ENCODE data around the gene UBAP2L.
"Not testable (repeated sequence)": the region's sequence is repeated elsewhere in the genome, so short reads cannot be mapped to it uniquely, and the experiment has no call there.

Gene UBAP2L

DNA sequence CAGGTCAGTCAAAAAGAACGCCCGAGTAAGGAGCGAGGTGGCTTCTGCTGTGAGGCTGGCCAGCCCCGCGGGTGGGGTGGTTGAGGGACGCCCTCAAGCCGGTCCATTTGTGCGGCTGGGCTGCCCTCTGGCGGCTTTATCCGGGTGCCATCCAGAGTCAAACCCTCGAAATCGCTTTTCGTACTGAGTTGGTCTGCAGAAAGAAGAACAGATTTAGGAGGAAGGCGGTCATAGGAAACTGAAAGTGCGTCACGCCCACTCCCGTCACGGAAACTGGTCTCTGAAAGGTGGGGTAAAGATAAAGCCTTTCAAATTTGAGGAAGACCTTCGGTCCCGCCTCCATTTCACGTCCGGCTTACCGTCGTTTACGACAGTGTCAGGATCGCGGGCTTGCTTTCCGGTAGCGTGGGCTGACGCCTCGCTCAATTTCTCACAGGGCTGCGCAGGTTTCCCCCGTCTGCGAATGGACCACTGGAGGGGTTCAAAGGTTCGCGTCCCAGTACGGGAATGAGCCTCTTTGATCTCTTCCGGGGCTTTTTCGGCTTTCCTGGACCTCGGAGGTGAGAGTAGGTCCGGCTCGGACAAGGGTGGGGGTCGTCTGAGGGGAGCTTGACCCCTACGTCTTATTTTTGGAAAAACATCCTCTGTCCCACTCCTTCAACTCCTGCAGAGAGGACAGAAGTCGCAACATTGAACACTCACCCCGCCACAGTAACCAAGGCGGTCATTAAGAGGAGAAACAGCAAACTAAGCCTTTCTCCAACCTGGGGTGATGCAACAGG is 51.7 kb downstream of the UBAP2L start, which contains the start of gene HAX1:
TSS of gene HAX1 (plus strand) at position 413 of the 782 bp plus-strand sequence. CDS start at position 508, 95 bp downstream.
- in situ Hi-C loops (cut with HindIII; ENCODE audit: low pct_unique_long_range_greater_than_20kb, low sequenced_read_pairs), result no loop called here
- no peak for TF ChIP-seq JUND (IDR thresholded peaks at IDR 0.05; ENCODE audit: low read depth)

DNA sequence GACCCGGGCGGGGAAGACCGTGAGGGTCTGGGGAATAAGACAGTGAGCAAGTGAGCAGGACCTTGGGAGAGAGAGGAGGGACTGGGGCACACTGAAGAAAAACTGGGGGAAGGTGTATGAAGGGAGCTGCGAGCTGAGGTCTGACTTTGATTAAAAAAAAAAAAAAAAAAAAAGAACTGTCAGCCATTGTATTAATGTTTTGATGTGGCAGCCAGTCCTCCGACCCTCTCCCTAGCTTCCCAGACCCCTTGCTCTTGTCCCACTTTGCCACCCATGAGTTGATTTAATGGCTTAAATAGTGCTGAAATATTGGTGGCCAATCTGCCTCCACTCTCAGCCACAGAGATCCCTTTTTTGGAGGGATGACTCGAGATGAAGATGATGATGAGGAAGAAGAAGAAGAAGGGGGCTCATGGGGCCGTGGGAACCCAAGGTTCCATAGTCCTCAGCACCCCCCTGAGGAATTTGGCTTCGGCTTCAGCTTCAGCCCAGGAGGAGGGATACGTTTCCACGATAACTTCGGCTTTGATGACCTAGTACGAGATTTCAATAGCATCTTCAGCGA is 52.3 kb downstream of the UBAP2L start:
- no peak for TF ChIP-seq JUND (IDR thresholded peaks at IDR 0.05; ENCODE audit: low read depth)
- DNase-seq (ENCODE audit: low read depth in 1 of 2, low spot score in 1 of 2), result no peak
- in situ Hi-C loops (cut with HindIII; ENCODE audit: low pct_unique_long_range_greater_than_20kb, low sequenced_read_pairs), result no loop called here

More for the DNA sequence above, 51.7 kb downstream of the UBAP2L start, which contains the start of gene HAX1:
- peak; percentile 85 to 98 for DNase-seq (ENCODE audit: low read depth in 1 of 2, low spot score in 1 of 2)

DNA sequence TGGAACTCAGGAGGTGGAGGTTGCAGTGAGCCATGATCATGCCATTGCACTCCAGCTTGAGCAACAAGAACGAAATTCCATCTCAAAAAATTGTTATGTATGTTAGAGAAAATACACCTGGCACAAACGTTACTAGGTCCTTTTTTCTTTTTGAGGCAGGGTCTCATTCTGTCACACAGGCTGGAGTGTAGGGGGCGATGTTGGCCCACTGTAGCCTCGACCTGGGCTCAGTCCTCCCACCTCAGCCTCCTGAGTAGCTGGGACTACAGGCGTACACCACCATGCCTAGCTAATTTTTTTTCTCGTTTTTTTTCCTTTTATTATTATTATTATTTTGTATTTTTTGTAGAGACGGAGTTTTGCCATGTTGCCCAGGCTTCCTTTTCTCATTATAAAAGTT is 56.0 kb downstream of the UBAP2L start:
- DNase-seq (ENCODE audit: low read depth in 1 of 2, low spot score in 1 of 2), result peak in 1 of 2 experiments; percentile 31
- in situ Hi-C loops (cut with HindIII; ENCODE audit: low pct_unique_long_range_greater_than_20kb, low sequenced_read_pairs), result no loop called here
- TF ChIP-seq JUND (IDR thresholded peaks at IDR 0.05; ENCODE audit: low read depth), result no peak

GRCh38 chr1:154287591-154287990 is 66.8 kb downstream of the UBAP2L start:
- in situ Hi-C loops (cut with HindIII; ENCODE audit: low pct_unique_long_range_greater_than_20kb, low sequenced_read_pairs); DNase-seq (ENCODE audit: low read depth in 1 of 2, low spot score in 1 of 2): not testable (repeated sequence)

GRCh38 chr1:154288661-154289060 is 67.9 kb downstream of the UBAP2L start:
- no peak for TF ChIP-seq JUND (IDR thresholded peaks at IDR 0.05; ENCODE audit: low read depth)
- DNase-seq (ENCODE audit: low read depth in 1 of 2, low spot score in 1 of 2), result no peak
- in situ Hi-C loops (cut with HindIII; ENCODE audit: low pct_unique_long_range_greater_than_20kb, low sequenced_read_pairs), result no loop called here

DNA sequence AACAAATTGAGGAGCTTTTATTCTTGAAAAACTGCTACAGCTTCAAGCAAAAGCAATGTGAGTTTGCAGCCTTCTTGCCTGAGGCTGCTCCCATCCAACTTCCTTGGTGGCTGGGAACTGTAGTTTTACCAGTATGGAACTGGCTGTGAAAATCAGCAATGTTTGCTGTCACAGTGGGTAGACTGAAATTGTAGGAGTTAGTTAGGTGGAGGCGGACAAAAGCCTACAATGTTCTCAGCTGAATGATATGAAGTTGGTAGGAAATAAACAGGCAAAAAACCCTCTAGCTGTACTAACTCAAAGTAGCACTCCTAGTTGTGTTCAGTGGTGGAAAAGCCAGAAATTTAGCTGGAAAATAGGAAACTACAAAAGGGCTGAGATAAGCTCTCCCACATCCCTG is 70.2 kb downstream of the UBAP2L start:
- in situ Hi-C loops (cut with HindIII; ENCODE audit: low pct_unique_long_range_greater_than_20kb, low sequenced_read_pairs), result no loop called here
- DNase-seq (ENCODE audit: low read depth in 1 of 2, low spot score in 1 of 2), result peak; percentile 30
- no peak for TF ChIP-seq JUND (IDR thresholded peaks at IDR 0.05; ENCODE audit: low read depth)

DNA sequence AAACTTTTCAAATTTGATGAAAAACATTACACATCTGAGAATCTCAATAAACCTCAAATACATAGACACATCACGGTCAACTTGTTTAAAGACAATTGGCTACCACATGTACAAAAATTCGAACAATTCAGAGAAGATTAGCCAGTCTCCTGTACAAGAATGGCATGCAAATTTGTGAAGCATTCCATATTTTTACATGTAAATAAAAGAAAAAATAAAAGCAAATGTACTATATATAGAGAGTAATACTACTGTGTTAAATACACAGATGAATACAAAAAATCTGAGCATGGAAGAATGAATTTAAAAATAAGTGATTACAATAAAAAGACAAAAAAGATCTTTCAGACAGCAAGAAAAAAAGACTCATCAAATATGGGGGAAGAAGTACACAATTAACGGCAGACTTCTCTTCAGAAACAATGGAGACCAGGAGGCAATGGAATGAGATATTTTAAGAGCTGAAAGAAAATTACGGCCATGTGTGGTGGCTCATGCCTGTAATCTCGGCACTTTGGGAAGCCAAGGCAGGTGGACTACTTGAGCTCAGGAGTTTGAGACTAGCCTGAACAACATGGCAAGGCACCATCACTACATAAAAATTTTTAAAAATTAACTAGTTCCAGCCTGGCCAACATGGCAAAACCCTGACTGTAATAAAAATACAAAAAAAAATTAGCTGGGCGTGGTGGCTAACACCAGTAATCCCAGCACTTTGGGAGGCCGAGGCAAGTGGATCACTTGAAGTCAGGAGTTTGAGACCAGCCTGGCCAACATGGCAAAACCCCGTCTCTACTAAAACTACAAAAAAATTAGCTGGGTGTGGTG is 74.9 kb downstream of the UBAP2L start:
- no peak for TF ChIP-seq JUND (IDR thresholded peaks at IDR 0.05; ENCODE audit: low read depth)
- peak in 1 of 2 experiments; percentile 20 for DNase-seq (ENCODE audit: low read depth in 1 of 2, low spot score in 1 of 2)
- in situ Hi-C loops (cut with HindIII; ENCODE audit: low pct_unique_long_range_greater_than_20kb, low sequenced_read_pairs), result no loop called here

DNA sequence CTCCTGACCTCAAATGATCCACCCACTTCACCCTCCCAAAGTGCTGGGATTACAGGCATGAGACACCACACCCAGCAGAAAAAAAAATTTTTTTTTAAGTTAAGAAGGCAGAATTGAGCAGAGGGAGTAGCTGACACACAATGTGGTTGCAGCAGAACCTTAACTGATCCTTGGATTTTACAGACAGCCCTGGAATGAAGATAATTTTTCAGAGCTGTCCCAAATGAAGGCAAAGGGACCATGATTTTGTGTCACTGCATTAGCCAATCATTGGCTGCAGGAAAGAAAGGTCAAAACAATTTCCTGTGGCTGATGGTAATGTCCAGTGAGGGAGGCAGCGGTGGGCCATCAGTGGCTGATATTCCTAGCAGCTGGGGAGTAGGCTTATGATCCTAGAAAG is 80.8 kb downstream of the UBAP2L start:
- TF ChIP-seq JUND (IDR thresholded peaks at IDR 0.05; ENCODE audit: low read depth), result no peak
- in situ Hi-C loops (cut with HindIII; ENCODE audit: low pct_unique_long_range_greater_than_20kb, low sequenced_read_pairs), result no loop called here

DNA sequence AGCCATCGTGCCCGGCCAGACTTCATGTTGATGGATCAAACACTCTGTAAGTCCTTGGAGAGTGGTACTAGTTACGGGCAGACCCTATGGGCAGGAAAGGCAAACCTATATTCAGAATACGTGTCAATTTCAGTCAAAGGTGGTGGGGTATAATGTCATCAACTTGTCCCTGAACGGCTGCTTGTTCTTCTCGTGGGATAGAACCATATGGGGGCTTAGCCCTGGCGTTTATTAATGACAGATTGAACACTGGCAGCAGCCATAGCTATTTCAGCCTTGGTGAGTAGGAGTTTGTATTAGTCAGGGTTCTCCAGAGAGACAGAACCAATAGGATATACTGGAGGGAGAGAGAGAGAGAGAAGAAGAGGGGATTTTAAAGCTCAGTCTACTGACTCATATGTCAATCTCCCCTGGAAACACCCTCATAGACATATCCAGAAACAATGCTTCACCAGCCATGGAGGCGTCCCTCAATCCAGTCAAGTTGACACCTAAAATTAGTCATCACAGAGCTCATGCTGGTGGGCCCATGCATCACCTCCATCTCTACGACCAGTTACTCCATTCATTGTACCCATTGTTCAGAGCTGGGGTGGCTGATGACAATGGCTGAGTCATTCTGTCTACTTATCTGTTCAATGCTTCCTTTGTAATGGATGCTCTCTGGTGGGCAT is 84.0 kb downstream of the UBAP2L start:
- no peak for TF ChIP-seq JUND (IDR thresholded peaks at IDR 0.05; ENCODE audit: low read depth)
- no peak for DNase-seq (ENCODE audit: low read depth in 1 of 2, low spot score in 1 of 2)
- in situ Hi-C loops (cut with HindIII; ENCODE audit: low pct_unique_long_range_greater_than_20kb, low sequenced_read_pairs), result no loop called here

More for the DNA sequence above, 80.8 kb downstream of the UBAP2L start:
- DNase-seq (ENCODE audit: low read depth in 1 of 2, low spot score in 1 of 2), result no peak

GRCh38 chr1:154306151-154306550 is 85.4 kb downstream of the UBAP2L start:
- no peak for TF ChIP-seq JUND (IDR thresholded peaks at IDR 0.05; ENCODE audit: low read depth)
- peak in 1 of 2 experiments; percentile 48 for DNase-seq (ENCODE audit: low read depth in 1 of 2, low spot score in 1 of 2)
- in situ Hi-C loops (cut with HindIII; ENCODE audit: low pct_unique_long_range_greater_than_20kb, low sequenced_read_pairs), result no loop called here

DNA sequence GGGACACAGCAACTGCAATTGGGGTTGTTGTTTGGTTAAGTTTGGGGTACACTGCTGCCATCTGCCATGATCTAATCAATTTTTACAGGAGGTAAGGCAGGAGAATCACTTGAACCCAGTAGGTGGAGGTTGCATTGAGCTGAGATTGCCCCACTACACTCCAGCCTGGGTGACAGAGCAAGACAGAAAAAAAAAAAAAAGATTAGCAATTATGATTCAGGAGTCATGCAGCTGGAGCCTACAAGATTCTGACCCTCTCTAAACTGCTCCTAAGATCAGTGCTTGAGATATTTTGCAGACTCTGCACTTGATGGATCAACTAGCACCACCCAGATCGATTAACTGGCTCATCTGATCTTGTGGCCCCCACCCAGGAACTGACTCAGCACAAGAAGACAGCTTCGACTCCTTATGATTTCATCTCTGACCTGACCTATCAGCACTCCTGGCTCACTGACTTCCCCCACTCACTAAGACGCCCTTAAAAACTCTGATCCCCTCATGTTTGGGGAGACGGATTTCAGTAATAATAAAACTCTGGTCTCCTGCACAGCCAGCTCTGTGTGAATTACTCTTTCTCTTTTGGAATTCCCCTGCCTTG is 87.0 kb downstream of the UBAP2L start:
- in situ Hi-C loops (cut with HindIII; ENCODE audit: low pct_unique_long_range_greater_than_20kb, low sequenced_read_pairs); DNase-seq (ENCODE audit: low read depth in 1 of 2, low spot score in 1 of 2): not testable (repeated sequence)

DNA sequence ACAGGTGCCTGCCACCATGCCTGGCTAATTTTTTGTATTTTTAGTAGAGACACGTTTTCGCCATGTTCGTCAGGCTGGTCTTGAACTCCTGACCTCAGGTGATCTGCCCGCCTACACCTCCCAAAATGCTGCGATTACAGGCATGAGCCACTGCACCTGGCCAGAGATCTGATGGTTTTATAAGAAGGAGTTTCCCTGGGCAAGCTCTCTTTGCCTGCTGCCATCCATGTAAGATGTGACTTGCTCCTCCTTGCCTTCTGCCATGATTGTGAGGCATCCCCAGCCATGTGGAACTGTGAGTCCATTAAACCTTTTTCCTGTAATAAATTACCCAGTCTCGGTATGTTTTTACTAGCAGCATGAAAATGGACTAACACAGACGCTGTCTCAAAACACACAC is 88.4 kb downstream of the UBAP2L start:
- DNase-seq (ENCODE audit: low read depth in 1 of 2, low spot score in 1 of 2); in situ Hi-C loops (cut with HindIII; ENCODE audit: low pct_unique_long_range_greater_than_20kb, low sequenced_read_pairs): not testable (repeated sequence)

DNA sequence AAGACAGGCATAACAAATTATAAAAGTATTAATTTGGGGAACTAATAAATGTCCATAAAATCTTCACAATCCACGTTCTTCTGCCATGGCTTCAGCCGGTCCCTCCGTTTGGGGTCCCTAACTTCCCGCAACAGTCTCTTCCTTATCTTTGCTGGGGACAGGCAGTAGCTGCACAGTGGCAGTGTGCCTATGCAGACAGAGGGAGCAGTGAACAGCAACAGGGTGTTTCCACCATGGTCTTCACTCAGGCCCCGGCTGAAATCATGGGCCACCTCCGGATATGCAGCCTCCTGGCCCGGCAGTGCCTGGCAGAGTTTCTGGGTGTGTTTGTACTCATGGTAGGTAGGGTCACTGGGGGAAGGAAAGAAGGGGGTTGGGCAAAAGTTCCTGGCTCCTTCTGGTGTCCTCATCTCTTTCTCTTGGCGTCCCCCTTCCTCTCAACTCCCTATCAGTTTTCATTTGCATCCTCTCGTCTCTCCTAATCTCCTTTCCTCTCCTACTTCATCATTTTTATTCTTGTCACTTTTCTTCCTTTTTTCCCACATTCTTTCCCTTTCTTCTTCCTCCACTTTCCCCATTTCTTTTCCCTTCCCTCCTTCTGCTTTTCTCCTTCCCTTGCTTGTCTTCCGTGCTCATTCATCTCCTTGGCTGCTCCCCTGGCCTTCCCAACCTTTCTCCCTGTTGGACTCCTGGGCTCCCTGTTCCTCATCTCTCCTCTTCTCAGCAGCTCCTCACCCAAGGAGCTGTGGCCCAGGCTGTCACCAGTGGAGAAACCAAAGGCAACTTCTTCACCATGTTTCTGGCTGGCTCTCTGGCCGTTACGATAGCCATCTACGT is 91.7 kb downstream of the UBAP2L start:
- in situ Hi-C loops (cut with HindIII; ENCODE audit: low pct_unique_long_range_greater_than_20kb, low sequenced_read_pairs); DNase-seq (ENCODE audit: low read depth in 1 of 2, low spot score in 1 of 2): not testable (repeated sequence)

Measured in T47D (cell line).